Gastrocnemius medialis (tissue), 4 donors: ENCODE data around the gene GRAP2.

Experiments used
- CTCF ChIP-seq, 5 experiments: fragments of 450-650 bp in 3 of 5; fragments of 200-600 bp in 2 of 5; sonication (generic) in 2 of 5; IDR thresholded peaks in 4 of 5; conservative IDR thresholded peaks in 1 of 5; 1 replicate in 4 of 5; 2 replicates in 1 of 5; pipeline ENCODE4 v1.5.1; 2016 to 2019; ENCODE audit warnings: antibody characterized with exemption in 5 of 5, mild to moderate bottlenecking in 3 of 5, moderate library complexity in 3 of 5
- POLR2A ChIP-seq, 2 donors: fragments of 450-650 bp; IDR thresholded peaks; one replicate each; pipeline ENCODE4 v1.6.1; 2017; ENCODE audit warnings: antibody characterized with exemption in 2 of 2, mild to moderate bottlenecking in 2 of 2, moderate library complexity in 2 of 2

DNA sequence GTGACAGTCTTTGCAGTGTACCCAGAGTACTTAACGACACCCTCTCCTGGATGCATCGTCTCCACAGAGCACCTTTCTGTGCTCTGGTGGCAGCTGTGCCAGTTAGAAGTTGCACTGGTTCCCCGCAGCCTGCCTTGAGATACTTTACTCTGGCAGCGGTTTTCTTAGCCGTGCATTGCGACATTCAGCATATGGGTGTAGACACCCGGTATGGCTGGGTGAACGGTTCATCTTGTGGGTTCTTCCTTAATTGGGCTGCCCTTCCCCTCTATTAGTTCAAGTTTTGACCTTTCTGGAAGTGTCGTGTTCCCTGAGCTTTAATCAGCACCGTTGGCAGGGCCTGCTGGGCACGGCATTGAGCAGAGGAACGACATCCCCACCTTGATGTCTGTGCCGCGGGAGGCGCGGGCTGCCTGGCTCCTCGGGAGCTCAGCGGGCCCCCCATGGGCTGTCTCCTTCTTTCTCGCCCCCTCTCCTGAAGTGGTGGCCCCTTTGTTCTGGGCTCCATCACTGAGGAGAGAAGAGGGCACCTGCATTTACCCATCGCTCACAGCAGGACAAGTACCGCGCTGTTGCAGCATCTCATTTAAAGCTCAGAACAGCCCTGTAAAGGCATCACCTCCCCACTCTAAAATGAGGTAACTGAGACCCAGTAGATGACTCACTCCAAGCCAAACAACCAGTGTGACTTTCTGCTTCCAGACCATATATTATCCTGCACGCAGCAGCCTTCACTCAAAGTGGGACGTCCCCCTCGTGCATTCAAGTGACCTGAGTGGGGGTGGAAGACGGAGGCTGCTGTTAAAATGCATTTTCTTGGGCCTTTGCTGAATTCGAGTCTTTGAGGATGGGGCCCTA lies 107.2 kb downstream of the GRAP2 start:
- TF ChIP-seq CTCF (IDR thresholded peaks at IDR 0.05 in 4 of 5, conservative IDR thresholded peaks at IDR 0.05 in 1 of 5) = no peak
- no peak for TF ChIP-seq POLR2A (IDR thresholded peaks at IDR 0.05)
